ENCODE data around the gene ADGRF3. TPM values are rescaled to one million over a fixed set of nuclear protein-coding genes. Genes with fewer than 3 reads are reported as not detected.

Gene ADGRF3
- total and polyA plus RNA-seq, 2 donors (not counting 1 experiment from before 2014, with no cell fraction given), result 0.47 to 1.00 TPM

- Histone ChIP-seq H3K4me1 (ENCODE audit: control insufficient read depth in 2 of 2, insufficient read depth in 2 of 2, low read length in 2 of 2) (no peaks in the 10 kb centered on the region), H3K36me3 (replicated peaks in 1 of 2; ENCODE audit: control extremely low read depth in 1 of 2, control insufficient read depth in 1 of 2, extremely low read depth in 1 of 2, insufficient read depth in 2 of 2, low read length in 1 of 2) (peaks cover 3 to 5% of the 10 kb centered on the region in 2 experiments), H4K20me1 (ENCODE audit: control insufficient read depth, insufficient read depth, low read length, poor library complexity, severe bottlenecking) (peaks cover 42% of the 10 kb centered on the region), H2AFZ (ENCODE audit: insufficient read depth, low read depth, low read length, poor library complexity, severe bottlenecking) (no peak overlapping the region), H3K4me3 (ENCODE audit: control extremely low read depth in 1 of 5, extremely low read depth in 1 of 5, insufficient read depth in 1 of 5, low read depth in 2 of 5, low read length in 4 of 5) (no peak overlapping the region), H3K79me2 (ENCODE audit: control insufficient read depth, insufficient read depth, low read length) (peaks cover 77% of the 10 kb centered on the region), H3K27me3 (replicated peaks in 1 of 4; ENCODE audit: control extremely low read depth in 1 of 4, control insufficient read depth in 3 of 4, insufficient read depth in 4 of 4, low read length in 3 of 4) (no peaks in the 10 kb centered on the region), H3K4me2 (replicated peaks; ENCODE audit: low read depth, low read length, poor library complexity, severe bottlenecking) (no peak overlapping the region), H3K27ac (ENCODE audit: low read length in 2 of 2) (no peak overlapping the region), H3K9me3 (ENCODE audit: control extremely low read depth in 1 of 3, control insufficient read depth in 2 of 3, insufficient read depth in 1 of 3, low read length in 2 of 3) (no peaks in the 10 kb centered on the region), H3K9ac (ENCODE audit: low read length) (no peak overlapping the region)
- Mint-ChIP-seq H3K9me3 (ENCODE audit: insufficient read depth) (no peaks in the 10 kb centered on the region), H3K4me1 (peaks cover 10% of the 10 kb centered on the region), H3K27ac (no peak overlapping the region), H3K27me3 (no peaks in the 10 kb centered on the region), H3K4me3 (no peak overlapping the region)
- TF ChIP-seq CTCF (IDR thresholded peaks at IDR 0.05), result no peak
- TF ChIP-seq EZH2 (IDR thresholded peaks at IDR 0.05; ENCODE audit: borderline replicate concordance, insufficient read depth, low read depth, low read length, poor library complexity, severe bottlenecking), result no peak
- intact Hi-C loops (cut with micrococcal nuclease), result no loop called here
- no peak for DNase-seq
- ChIA-PET CTCF (no interaction called here), POLR2A (no interaction called here)
- no CpG with 5 or more reads among the region's 4 CpGs for WGBS (ENCODE audit: insufficient coverage)
- no peak for ATAC-seq (ENCODE audit: low read depth)
Observed at GRCh38 chr2:26359886-26360473, 13.4 kb upstream of the ADGRF3 start.

GRCh38 chr2:26356771-26357170, 10.2 kb upstream of the ADGRF3 start:
- no peaks in the 10 kb centered on the region for H3K27me3 ChIP-seq (replicated peaks in 1 of 4; ENCODE audit: control extremely low read depth in 1 of 4, control insufficient read depth in 3 of 4, insufficient read depth in 4 of 4, low read length in 3 of 4)
- intact Hi-C loops (cut with micrococcal nuclease), result no loop called here
- no peak overlapping the region for H3K27ac ChIP-seq (ENCODE audit: low read length in 2 of 2)
- no peak overlapping the region for H3K4me3 ChIP-seq (ENCODE audit: control extremely low read depth in 1 of 5, extremely low read depth in 1 of 5, insufficient read depth in 1 of 5, low read depth in 2 of 5, low read length in 4 of 5)
- no peaks in the 10 kb centered on the region for H3K9me3 ChIP-seq (ENCODE audit: control extremely low read depth in 1 of 3, control insufficient read depth in 2 of 3, insufficient read depth in 1 of 3, low read length in 2 of 3)
- peaks cover 3 to 5% of the 10 kb centered on the region in 2 experiments for H3K36me3 ChIP-seq (replicated peaks in 1 of 2; ENCODE audit: control extremely low read depth in 1 of 2, control insufficient read depth in 1 of 2, extremely low read depth in 1 of 2, insufficient read depth in 2 of 2, low read length in 1 of 2)
- no peaks in the 10 kb centered on the region for H3K4me1 ChIP-seq (ENCODE audit: control insufficient read depth in 2 of 2, insufficient read depth in 2 of 2, low read length in 2 of 2)
- no peak overlapping the region for H3K9ac ChIP-seq (ENCODE audit: low read length)
- CTCF ChIA-PET, result interaction anchor here (1.0 to 1.5 kb wide), 2 partner anchors 24 to 26 kb away, joined by 3 read pairs; no protein-coding TSS in a partner anchor
- H3K4me1 Mint-ChIP-seq, result peaks cover 14% of the 10 kb centered on the region
- no peak for ATAC-seq (ENCODE audit: low read depth)
- H3K4me2 ChIP-seq (replicated peaks; ENCODE audit: low read depth, low read length, poor library complexity, severe bottlenecking), result no peak overlapping the region
- POLR2A ChIA-PET, result no interaction called here
- TF ChIP-seq EZH2 (IDR thresholded peaks at IDR 0.05; ENCODE audit: borderline replicate concordance, insufficient read depth, low read depth, low read length, poor library complexity, severe bottlenecking) (no peak), CTCF (IDR thresholded peaks at IDR 0.05) (no peak)
- WGBS (ENCODE audit: insufficient coverage), result no CpG with 5 or more reads among the region's 2 CpGs
- no peaks in the 10 kb centered on the region for H3K27me3 Mint-ChIP-seq
- no peak for DNase-seq
- no peak overlapping the region for H3K27ac Mint-ChIP-seq
- H4K20me1 ChIP-seq (ENCODE audit: control insufficient read depth, insufficient read depth, low read length, poor library complexity, severe bottlenecking), result peaks cover 58% of the 10 kb centered on the region
- H3K4me3 Mint-ChIP-seq, result no peak overlapping the region
- no peak overlapping the region for H2AFZ ChIP-seq (ENCODE audit: insufficient read depth, low read depth, low read length, poor library complexity, severe bottlenecking)
- peaks cover 98% of the 10 kb centered on the region for H3K79me2 ChIP-seq (ENCODE audit: control insufficient read depth, insufficient read depth, low read length)
- H3K9me3 Mint-ChIP-seq (ENCODE audit: insufficient read depth), result no peaks in the 10 kb centered on the region
